AG09319 (cell line): ENCODE results near the gene TKT.

Source experiments
- DNase-seq: peaks from one replicate; pipeline ENCODE4 v3.0.0-alpha.2; 2010; ENCODE audit warnings: low read depth; ENCODE audit errors: extremely low read depth
- CTCF ChIP-seq: IDR thresholded peaks from 2 replicates; pipeline ENCODE4 v1.5.1; 2011; ENCODE audit warnings: low read depth, mild to moderate bottlenecking, inconsistent platforms, low read length, moderate library complexity

The TKT gene

DNA sequence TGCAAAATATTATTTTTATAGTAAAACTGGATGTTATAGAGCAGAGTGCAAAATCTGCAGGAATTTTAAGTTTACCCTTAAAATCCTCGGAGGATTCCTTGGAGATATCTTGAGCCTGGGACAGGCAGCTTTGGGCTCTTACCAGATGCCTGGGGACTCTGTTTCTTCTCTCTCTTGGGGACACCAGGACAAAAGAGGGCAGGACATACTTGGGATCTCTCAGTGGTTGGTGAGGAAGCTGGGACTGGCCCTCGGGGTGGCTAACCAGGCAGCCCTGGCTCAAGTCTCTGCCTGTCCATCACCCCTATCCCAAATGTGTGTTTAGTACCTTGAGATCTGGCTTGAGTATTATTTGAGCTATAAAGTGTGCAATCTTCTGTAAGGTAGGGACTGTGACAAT, 38.6 kb downstream of the TKT start:
- DNase-seq = no peak
- no peak for TF ChIP-seq CTCF

DNA sequence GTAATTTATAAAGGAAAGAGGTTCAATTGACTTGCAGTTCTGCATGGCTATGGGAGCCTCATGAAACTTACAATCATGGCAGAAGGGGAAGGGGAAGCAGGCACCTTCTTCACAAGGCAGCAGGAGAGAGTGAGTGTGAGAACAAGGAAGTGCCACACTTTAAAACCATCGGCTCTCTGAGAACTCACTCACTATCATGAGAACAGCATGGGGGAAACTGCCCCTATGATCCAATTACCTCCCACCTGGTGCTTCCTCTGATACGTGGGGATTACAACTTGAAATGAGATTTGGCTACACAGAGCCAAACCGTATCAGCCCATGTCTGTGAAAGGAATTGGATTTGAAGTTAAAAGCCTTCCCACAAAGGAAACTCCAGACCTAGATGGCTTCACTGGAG, 39.1 kb downstream of the TKT start:
- DNase-seq = no peak
- TF ChIP-seq CTCF = no peak

GRCh38 chr3:53215816-53216215, 40.0 kb downstream of the TKT start:
- no peak for TF ChIP-seq CTCF
- DNase-seq = no peak

GRCh38 chr3:53213276-53213675, 42.5 kb downstream of the TKT start:
- no peak for TF ChIP-seq CTCF
- no peak for DNase-seq

- no peak for DNase-seq
- no peak for TF ChIP-seq CTCF
Observed at GRCh38 chr3:53211706-53212702, 43.8 kb downstream of the TKT start.

GRCh38 chr3:53202331-53203015, 53.3 kb downstream of the TKT start:
- no peak for DNase-seq
- TF ChIP-seq CTCF = no peak
